22Rv1 (cell line): ENCODE results near the gene PTCD1.

Source experiments
- H3K27ac ChIP-seq: fragments of 450-650 bp; 2 replicates; pipeline ENCODE4 v1.5.1; 2017
- ZFX ChIP-seq: fragments of 450-650 bp; IDR thresholded peaks from 2 replicates; pipeline ENCODE4 v1.6.1; 2017; ENCODE audit warnings: antibody characterized with exemption, borderline replicate concordance
- TF ChIP-seq, protein P1 (sequence below): fragments of 450-650 bp; IDR thresholded peaks from 2 replicates; pipeline ENCODE4 v1.5.1; 2017; ENCODE audit warnings: mild to moderate bottlenecking

The PTCD1 gene

DNA sequence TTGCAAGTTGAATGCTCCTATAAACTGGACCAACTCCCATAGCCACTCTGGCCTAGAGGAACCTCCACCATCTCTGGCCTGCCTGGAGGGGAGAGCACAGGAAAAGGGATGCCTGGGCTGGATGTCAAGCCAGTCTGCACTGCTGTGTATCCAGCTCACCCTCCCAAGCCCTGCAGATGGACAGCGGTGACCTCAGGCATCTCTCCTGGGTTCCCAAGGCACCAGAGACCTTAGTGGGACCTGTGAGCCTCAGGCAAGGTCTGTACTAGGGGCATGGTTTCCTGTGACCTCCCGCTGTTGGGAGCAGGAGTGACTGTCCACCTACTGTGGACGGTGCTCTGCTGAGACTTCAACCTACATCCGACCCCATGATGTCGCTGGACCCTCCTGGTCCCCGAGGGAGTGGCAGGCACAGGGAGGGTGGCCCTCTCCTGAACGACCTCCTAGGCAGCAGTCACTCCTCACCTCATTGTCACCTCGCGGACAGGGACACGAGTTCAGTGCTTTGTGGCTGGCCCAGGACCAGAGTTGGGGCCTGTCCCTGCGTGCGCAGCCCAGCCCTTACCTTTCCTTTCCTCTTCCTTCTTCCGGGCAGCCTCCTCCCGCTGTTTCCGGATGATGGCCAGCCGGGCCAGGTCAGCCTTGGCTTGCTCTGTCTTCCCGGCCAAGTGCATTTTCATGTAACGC lies 41.2 kb downstream of the PTCD1 start:
- H3K27ac ChIP-seq: peak overlapping the region; percentile 32; the same call in 1 of the 2 replicates
- TF ChIP-seq, protein P1, sequence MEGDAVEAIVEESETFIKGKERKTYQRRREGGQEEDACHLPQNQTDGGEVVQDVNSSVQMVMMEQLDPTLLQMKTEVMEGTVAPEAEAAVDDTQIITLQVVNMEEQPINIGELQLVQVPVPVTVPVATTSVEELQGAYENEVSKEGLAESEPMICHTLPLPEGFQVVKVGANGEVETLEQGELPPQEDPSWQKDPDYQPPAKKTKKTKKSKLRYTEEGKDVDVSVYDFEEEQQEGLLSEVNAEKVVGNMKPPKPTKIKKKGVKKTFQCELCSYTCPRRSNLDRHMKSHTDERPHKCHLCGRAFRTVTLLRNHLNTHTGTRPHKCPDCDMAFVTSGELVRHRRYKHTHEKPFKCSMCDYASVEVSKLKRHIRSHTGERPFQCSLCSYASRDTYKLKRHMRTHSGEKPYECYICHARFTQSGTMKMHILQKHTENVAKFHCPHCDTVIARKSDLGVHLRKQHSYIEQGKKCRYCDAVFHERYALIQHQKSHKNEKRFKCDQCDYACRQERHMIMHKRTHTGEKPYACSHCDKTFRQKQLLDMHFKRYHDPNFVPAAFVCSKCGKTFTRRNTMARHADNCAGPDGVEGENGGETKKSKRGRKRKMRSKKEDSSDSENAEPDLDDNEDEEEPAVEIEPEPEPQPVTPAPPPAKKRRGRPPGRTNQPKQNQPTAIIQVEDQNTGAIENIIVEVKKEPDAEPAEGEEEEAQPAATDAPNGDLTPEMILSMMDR: no peak
- no peak for TF ChIP-seq ZFX

DNA sequence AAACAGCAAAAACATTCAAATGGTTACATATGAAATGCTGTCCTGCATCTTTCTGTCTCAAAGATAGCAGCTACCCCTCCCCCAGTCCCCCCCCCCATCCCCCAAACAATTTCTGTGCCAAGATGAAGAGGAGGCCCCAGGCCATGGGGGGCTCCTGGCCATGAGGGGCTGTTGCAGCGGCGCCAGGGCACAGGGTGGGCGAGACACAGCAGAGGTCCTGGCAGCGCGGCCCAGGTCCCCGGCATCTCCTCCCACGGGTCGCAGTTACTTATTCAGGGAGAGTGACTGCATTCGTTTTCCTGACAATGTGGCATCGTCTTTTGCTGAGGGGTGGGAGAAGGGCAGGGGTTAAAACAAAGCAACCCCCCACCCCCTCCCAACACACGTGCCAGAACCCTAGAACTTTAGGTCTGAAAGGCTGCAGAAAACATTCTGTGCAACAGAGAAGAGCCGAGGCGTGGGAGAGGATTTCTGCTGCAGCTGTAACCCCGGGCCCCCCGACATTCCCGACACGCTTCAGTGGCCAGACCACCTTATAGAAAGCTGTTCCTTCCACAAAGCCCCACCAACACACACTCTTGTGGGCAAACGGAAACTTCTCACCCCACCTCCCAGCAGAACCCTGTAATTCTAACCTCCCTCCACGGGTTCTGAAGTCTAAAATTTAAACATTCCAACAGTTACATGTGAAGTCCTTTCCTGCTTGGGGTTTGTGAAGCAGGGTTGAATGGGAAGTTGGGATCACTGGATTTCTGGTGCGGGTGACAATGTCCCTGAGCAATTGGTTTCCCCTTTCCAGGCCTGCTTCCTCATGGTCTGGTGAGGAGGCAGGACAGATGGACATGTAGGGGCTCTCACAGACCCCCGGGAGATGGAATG lies 41.9 kb downstream of the PTCD1 start:
- TF ChIP-seq ZFX: no peak
- TF ChIP-seq, protein P1: no peak

GRCh38 chr7:99395616-99396327 lies 42.8 kb downstream of the PTCD1 start:
- H3K27ac ChIP-seq: peak overlapping the region; percentile 92
- TF ChIP-seq ZFX: no peak
- TF ChIP-seq, protein P1: no peak

More for the DNA sequence above, 41.9 kb downstream of the PTCD1 start:
- peak overlapping the region; percentile 32; the same call in 1 of the 2 replicates for H3K27ac ChIP-seq

- peak overlapping the region; percentile 92 for H3K27ac ChIP-seq
- TF ChIP-seq, protein P1: no peak
- no peak for TF ChIP-seq ZFX
Observed at GRCh38 chr7:99394188-99394502, 44.5 kb downstream of the PTCD1 start.

- peak overlapping the region; percentile 92 for H3K27ac ChIP-seq
Observed at GRCh38 chr7:99393355-99394187, 45.0 kb downstream of the PTCD1 start.

DNA sequence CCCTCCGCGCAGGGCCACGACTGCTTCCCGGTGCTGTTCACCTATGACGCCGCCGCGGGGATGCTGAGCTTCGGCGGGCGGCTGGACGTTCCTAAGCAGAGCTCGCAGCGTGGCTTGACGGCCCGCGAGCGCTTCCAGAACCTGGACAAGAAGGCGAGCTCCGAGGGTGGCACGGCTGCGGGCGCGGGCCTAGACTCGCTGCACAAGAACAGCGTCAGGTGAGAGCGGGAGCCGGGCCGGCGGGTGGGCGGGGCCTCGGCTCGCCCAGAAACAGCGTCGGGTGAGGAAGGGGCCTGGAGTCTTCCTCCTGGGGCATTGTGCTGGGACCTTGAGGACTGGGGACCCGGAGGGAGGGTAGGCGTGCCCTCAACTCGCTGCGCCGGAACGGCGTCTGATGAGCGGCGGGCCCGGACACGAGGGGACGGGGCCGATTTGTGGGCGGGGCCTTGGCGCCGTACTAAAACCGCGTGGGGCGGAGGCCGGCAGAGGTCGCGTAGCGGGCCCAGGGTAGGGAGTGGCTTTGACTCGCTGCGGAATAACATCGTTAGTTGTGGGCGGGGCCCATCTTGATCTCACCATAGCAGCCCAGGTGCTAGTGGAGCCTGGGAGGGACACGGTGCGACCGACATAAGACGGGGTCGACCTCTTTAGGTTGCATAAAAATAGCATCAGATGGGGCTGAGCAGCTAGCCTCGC lies 45.8 kb downstream of the PTCD1 start:
- peak overlapping the region; percentile 92 for H3K27ac ChIP-seq
- TF ChIP-seq, protein P1: no peak
- TF ChIP-seq ZFX: no peak

More at GRCh38 chr7:99393355-99394187, 45.0 kb downstream of the PTCD1 start:
- no peak for TF ChIP-seq ZFX
- TF ChIP-seq, protein P1: no peak
